ENCODE results near the gene DLGAP3.
"Not testable (repeated sequence)": the region's sequence is repeated elsewhere in the genome, so short reads cannot be mapped to it uniquely, and the experiment has no call there.

The DLGAP3 gene, protein sequence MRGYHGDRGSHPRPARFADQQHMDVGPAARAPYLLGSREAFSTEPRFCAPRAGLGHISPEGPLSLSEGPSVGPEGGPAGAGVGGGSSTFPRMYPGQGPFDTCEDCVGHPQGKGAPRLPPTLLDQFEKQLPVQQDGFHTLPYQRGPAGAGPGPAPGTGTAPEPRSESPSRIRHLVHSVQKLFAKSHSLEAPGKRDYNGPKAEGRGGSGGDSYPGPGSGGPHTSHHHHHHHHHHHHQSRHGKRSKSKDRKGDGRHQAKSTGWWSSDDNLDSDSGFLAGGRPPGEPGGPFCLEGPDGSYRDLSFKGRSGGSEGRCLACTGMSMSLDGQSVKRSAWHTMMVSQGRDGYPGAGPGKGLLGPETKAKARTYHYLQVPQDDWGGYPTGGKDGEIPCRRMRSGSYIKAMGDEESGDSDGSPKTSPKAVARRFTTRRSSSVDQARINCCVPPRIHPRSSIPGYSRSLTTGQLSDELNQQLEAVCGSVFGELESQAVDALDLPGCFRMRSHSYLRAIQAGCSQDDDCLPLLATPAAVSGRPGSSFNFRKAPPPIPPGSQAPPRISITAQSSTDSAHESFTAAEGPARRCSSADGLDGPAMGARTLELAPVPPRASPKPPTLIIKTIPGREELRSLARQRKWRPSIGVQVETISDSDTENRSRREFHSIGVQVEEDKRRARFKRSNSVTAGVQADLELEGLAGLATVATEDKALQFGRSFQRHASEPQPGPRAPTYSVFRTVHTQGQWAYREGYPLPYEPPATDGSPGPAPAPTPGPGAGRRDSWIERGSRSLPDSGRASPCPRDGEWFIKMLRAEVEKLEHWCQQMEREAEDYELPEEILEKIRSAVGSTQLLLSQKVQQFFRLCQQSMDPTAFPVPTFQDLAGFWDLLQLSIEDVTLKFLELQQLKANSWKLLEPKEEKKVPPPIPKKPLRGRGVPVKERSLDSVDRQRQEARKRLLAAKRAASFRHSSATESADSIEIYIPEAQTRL

GRCh38 chr1:34929497-34929852 lies at the start of gene DLGAP3:
DLGAP3 (minus strand) TSS chr1:34929650; CDS start chr1:34905383, 24,267 bp downstream.
- no peak for DNase-seq (ENCODE audit: low read depth)

- no peak for DNase-seq (ENCODE audit: low read depth)
Observed at GRCh38 chr1:34978921-34979320, 49.5 kb upstream of the DLGAP3 start.

DNA sequence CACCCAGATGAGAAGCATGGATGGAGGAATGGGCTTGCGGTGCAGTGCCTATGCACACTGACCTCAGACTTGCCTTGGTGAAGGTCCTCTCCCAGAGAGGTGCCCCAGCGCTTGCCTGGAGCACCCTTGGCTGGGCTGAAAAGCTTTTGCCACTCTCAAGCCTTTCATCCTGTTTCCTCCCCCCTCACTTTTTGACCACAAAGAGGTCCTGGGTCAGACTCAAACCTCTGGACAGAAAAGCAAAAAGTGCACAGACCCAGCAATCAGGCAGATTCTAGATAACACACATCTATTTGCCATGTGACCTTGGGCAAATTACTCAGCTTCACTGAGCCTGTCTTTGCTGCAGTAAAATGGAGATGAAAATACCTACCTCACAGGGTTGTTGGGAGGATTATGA lies 48.4 kb upstream of the DLGAP3 start:
- no peak for DNase-seq (ENCODE audit: low read depth)

- DNase-seq (ENCODE audit: low read depth) = no peak
Observed at GRCh38 chr1:34977210-34977471, 47.7 kb upstream of the DLGAP3 start.

DNA sequence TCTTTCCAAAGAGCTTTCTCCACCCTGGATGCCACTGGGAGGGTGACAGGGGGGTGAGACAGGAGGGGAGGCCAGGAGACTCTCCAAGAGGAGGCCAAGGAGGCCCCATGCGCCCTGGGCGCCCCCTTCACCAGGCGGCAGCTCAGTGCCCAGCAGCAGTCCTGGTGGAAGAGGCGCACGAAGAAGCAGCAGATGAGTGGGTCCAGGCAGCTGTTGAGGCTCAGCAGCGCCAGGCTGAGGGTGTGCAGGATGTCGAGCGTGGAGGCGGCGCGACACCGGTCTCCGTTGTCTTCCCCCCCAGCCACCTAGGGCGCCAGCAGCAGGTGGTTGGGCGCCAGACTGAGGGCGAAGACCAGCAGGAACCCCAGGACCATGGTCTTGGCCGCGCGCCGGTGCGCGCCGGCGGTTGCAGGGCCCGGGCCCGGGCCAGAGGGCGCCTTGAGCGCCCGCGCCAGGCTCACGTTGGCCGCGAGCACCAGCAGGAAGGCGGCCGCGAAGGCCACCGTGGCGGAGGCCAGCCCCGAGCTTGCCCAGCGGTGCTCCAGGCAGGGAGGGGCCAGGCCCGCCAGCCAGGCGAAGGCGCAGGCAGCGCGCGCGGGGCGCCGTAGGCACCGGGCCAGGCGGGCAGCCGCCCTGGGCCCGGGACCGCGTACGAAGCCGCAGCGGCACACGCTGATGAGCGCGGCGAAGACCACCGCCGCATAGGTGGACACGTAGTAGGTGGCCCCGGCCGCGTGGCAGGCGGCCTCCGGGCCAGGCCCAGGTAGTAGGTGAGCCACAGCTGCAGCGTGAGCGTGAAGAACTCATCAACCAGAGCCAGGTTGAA lies 47.1 kb upstream of the DLGAP3 start:
- DNase-seq (ENCODE audit: low read depth) = no peak

- DNase-seq (ENCODE audit: low read depth) = no peak
Observed at GRCh38 chr1:34975771-34976170, 46.3 kb upstream of the DLGAP3 start.

- no peak for DNase-seq (ENCODE audit: low read depth)
Observed at GRCh38 chr1:34975338-34975737, 45.9 kb upstream of the DLGAP3 start.

DNA sequence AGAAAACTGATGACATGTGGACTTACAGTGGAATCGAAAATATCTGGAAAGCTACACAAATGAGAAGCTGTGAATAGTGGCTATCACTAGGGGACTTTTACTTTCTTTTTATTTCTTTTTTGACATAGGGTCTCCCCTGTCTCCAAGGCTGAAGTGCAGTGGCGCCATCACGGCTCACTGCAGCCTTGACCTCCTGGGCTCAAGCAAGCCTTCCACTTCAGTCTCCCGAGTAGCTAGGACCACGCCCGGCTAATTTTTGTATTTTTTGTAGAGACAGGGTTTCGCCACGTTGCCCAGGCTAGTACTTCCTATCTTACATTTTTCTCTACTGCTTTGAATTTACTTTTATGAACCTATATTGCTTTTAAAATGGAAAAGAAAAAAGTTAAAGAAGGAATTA lies 45.2 kb upstream of the DLGAP3 start:
- DNase-seq (ENCODE audit: low read depth) = no peak

- no peak for DNase-seq (ENCODE audit: low read depth)
Observed at GRCh38 chr1:34973326-34973725, 43.9 kb upstream of the DLGAP3 start.

DNA sequence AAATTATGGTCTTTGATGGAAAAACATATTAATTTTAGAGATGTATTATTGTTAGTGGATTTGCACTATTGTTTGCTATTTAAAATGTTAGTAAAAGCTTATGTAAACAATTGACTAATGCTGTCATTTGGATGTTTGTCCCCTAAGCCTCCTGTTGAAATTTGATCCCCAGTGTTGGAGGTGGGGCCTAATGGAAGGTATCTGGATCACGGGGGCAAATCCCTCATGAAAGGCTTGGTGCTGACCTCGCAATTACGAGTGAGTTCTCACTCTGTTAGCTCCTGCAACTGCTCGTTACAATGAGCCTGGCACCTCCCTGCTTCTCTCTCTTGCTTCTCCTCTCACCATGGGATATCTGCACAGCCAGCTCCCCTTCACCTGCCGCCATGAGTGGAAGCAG lies 41.4 kb upstream of the DLGAP3 start:
- no peak for DNase-seq (ENCODE audit: low read depth)

GRCh38 chr1:34970220-34970735 lies 40.8 kb upstream of the DLGAP3 start:
- no peak for DNase-seq (ENCODE audit: low read depth)

GRCh38 chr1:34968297-34968696 lies 38.8 kb upstream of the DLGAP3 start:
- not testable (repeated sequence) for DNase-seq (ENCODE audit: low read depth)

GRCh38 chr1:34967672-34968071 lies 38.2 kb upstream of the DLGAP3 start:
- DNase-seq (ENCODE audit: low read depth) = not testable (repeated sequence)

GRCh38 chr1:34965597-34965996 lies 36.1 kb upstream of the DLGAP3 start:
- no peak for DNase-seq (ENCODE audit: low read depth)

DNA sequence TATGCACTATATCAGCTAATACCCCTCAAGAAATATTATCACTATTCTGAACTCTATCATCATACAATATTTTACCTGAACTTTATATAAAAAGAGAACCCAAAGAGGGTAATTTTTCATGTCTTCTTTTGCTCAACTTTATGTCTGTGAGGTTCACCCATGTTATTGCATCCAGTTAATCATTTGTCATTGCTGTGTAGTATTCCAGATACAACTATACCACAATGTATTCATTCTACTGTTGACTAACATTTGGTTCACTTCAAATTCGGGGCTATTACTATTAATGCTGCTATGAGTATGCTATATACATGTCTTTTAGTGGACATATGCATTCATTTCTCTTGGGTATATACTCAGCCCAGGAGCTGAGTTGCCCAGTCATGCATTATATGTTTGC lies 21.0 kb upstream of the DLGAP3 start:
- no peak for DNase-seq (ENCODE audit: low read depth)

- DNase-seq (ENCODE audit: low read depth) = not testable (repeated sequence)
Observed at GRCh38 chr1:34948739-34949138, 19.3 kb upstream of the DLGAP3 start.

- DNase-seq (ENCODE audit: low read depth) = not testable (repeated sequence)
Observed at GRCh38 chr1:34947641-34948314, 18.3 kb upstream of the DLGAP3 start.

DNA sequence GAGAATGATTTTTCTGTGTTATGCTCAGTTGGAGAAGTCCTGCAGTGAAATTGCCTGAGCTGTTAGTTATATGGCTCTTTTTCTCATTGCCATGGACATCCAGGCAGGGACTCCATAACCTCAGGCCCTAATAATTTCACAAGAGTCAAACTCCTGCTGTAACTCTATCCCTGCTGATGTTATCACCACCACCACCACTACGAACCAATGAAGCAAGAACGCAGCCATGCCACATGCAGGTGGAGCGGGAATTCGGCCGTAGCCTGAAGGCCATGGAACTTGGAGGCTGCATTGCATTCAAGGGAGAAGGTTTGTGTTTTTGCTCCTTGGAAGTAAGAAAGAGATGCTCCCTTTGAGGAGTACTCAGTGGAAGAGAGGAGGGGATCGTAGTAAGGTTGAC lies 16.8 kb upstream of the DLGAP3 start:
- no peak for DNase-seq (ENCODE audit: low read depth)

GRCh38 chr1:34941798-34942197 lies 12.3 kb upstream of the DLGAP3 start:
- not testable (repeated sequence) for DNase-seq (ENCODE audit: low read depth)

DNA sequence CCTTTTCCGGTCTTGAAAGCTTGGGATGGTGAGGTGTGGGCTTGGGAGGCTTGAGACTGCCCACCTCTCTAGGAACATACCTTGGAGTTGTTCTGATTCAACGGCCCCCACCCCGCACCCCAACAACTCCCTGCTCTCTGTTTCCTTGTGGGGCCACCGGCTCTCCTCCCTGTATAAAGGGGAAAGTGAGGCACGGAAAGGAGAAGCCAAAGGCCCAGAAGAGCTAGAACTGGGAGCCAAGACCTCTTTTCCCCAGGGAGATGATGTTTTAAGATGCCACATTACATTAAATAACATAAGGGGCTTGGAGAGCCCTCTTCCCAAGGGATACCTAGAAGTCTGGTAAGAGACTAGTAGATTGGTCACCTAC lies 1.2 kb upstream of the DLGAP3 start:
- DNase-seq (ENCODE audit: low read depth) = no peak

- DNase-seq (ENCODE audit: low read depth) = no peak
Observed at GRCh38 chr1:34929853-34930701, 627 bp upstream of the DLGAP3 start.

Measured in stimulated activated CD8-positive, alpha-beta memory T cell treated with anti-CD3 and anti-CD28 coated beads, Interleukin-15, amount 100 ng/mL, for 1 hour (primary cell).